ENCODE measurements around the gene NAA10.

Gene NAA10

DNA sequence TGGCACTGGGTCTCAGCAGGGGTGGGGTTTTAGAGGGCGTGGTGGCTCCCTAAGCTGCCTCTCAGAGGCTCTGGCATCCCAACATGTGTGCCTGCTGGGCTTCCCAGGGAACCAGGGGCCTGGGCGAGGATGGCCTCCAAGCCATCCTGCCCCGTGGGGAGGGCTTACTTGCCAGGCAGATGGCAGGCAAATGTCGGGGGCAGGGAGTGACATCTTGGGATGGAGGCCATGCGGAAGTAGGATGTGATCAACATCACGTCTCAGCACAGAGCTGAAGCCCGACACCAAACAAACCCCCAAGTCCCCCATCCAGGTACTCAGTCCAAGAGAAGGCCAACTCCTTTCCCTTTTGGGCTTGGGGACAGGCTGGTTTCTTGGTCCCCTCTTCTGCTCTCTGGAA lies 53.6 kb downstream of the NAA10 start:
- DNase-seq = no peak

DNA sequence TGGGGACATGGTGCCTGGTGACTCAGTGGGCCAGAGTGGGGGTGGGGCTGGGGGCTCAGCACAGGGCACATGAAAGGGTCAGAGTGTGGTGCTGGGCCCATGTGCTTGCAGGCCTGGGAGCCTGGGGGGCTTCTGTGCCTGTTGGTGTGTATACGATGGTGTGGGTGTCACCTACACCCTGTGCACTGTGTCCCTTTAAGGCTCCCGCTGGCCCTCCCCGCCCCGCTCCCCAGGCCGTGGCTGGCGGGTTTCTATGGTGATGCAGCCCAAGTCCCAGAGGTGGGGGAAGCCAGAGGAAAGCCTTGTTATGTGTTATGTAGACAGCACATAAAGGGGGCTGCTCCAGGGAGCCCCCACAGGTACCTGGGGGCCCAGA lies 54.4 kb downstream of the NAA10 start:
- DNase-seq = no peak

DNA sequence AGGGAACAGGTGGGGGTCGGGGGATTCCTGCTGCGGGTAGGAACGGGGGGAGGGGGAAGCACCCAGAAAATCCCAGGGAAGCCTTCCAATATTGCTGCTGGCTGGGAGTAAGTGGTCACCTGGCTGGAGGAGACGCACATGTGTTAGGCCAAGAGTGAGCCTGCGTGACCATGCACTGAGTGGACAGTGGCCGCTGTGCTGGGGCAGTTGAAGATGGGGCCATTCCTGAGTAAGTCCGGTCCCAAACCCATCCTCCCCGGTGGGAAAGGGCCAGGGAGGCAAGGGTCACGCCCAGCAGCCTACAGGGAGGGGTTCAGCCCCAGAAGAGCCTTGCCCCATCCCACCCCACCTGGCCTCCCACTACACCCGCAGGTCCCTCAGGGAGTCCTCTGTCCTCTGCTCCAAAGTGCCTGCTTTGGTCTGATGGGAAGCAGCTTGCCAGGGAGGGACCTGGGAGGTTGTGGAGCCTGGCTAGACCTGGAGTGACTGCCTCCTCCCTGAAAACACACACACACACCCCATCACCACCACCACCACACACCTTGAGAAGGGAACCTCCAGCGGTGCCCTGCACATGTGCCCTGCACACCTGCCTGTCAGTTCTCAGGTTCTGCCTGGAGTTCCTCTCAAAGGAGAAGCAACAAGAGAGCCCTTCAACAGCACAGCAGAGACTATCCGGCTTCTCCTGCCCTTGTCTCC lies 54.9 kb downstream of the NAA10 start:
- DNase-seq = no peak

Measured in CD4-positive, alpha-beta T cell treated with Interleukin-1 beta for 1 hour (primary cell).